ENCODE data around the gene GYPE.
"Not testable (repeated sequence)": the region's sequence is repeated elsewhere in the genome, so short reads cannot be mapped to it uniquely, and the experiment has no call there.

The GYPE gene

GRCh38 chr4:143862716-143863115 lies 42.6 kb downstream of the GYPE start:
- not testable (repeated sequence) for H3K9me3 ChIP-seq (ENCODE audit: insufficient read depth, low read length); H2AFZ ChIP-seq (ENCODE audit: low read depth, low read length, severe bottlenecking); H3K9me2 ChIP-seq (replicated peaks; ENCODE audit: insufficient read depth, low read length); H3K27me3 ChIP-seq (ENCODE audit: low read length); H3K79me2 ChIP-seq (ENCODE audit: insufficient read depth, low read length); H3K27ac ChIP-seq (ENCODE audit: low read depth, low read length); H3K4me3 ChIP-seq (ENCODE audit: insufficient read depth, low read length, poor library complexity, severe bottlenecking); H3F3A ChIP-seq (ENCODE audit: insufficient read depth); H3K4me2 ChIP-seq (ENCODE audit: low read depth, low read length, poor library complexity, severe bottlenecking); H4K20me1 ChIP-seq (ENCODE audit: low read depth, low read length); H3K36me3 ChIP-seq (ENCODE audit: low read length); H3K9ac ChIP-seq (ENCODE audit: low read length)

GRCh38 chr4:143858456-143858855 lies 46.9 kb downstream of the GYPE start:
- no peaks in the 10 kb centered on the region for H3K9me2 ChIP-seq (replicated peaks; ENCODE audit: insufficient read depth, low read length)

DNA sequence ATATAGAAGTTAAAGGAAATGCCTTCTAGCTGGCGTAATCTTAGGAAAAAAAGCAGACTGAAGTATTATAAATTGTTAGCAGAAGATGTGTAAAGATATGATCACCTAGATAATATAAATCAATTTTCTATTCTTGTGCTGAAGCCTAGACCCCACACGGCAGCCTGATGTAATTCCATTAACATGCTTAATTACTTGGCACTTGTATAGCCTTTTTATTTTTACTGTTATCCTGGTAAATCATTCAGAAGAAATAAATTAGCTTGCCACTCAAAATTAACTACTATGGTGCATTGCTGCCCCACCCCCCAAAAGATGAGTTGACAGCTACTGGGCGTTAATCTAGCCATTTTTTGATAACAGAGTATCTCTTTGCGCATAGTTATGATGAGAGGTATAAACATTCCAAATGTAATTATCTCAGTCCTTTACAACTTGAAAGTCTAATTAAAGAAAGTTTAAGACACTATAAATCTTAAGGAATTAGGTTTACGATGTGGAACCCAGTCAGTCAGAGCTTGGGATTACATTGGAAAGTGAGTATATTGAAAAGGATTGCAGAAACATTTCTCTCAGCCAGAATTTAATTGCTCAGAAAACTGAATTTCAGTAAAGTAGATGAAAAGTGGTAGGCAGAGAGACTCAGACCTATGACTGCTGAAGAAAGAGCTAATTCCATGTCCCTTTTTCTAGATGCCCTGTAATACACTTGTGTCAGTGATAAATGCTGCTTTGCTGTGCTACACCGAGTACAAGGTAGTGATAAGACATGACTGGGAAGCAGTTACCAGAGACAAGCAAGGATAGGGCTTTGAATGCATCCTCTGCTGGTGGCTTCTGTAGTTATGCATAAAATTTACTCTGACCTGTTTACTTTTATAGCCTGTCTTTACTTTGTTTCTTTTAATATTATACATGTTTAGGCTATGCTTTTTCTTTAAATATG lies 47.7 kb downstream of the GYPE start:
- not testable (repeated sequence) for H3F3A ChIP-seq (ENCODE audit: insufficient read depth)

More at GRCh38 chr4:143858456-143858855, 46.9 kb downstream of the GYPE start:
- TF ChIP-seq CTCF (IDR thresholded peaks at IDR 0.05; ENCODE audit: insufficient read depth, low read length, poor library complexity, severe bottlenecking) (no peak), EZH2phosphoT487 (conservative IDR thresholded peaks at IDR 0.05; ENCODE audit: low read length) (no peak)
- Histone ChIP-seq H3K9ac (ENCODE audit: low read length) (no peak overlapping the region), H3K36me3 (ENCODE audit: low read length) (no peaks in the 10 kb centered on the region), H4K20me1 (ENCODE audit: low read depth, low read length) (no peaks in the 10 kb centered on the region), H3K4me2 (ENCODE audit: low read depth, low read length, poor library complexity, severe bottlenecking) (no peak overlapping the region), H3K4me3 (ENCODE audit: insufficient read depth, low read length, poor library complexity, severe bottlenecking) (no peak overlapping the region), H3K27ac (ENCODE audit: low read depth, low read length) (no peak overlapping the region), H3K79me2 (ENCODE audit: insufficient read depth, low read length) (no peaks in the 10 kb centered on the region), H2AFZ (ENCODE audit: low read depth, low read length, severe bottlenecking) (no peak overlapping the region), H3F3A (ENCODE audit: insufficient read depth) (no peaks in the 10 kb centered on the region), H3K27me3 (ENCODE audit: low read length) (no peaks in the 10 kb centered on the region), H3K9me3 (ENCODE audit: insufficient read depth, low read length) (no peaks in the 10 kb centered on the region)

DNA sequence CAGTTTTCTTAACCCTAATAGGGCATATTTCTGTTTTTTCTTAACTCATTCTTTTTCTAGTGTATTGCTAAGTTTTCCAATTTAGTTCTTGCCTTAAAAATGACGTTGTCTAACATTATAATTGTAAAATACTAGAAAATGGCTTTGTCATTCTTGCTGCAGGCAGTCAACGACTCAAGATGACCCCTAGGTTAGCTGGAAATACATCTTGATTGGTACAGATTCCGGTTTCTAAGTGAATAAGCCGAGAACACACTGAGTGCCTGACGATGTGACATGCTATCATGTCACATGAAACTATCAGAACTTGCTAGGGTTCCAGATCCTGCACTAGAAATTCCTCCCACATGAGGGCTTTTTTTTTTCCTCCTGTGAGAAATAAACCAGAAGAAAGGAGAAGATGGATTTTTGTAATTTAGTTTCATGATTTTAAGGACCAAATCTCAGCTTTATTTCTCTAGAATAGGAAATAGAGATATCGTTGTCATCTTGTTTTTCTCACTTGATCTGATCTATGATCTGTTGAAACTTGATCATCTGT lies 49.3 kb downstream of the GYPE start:
- H3K27ac ChIP-seq (ENCODE audit: low read depth, low read length): not testable (repeated sequence)

More for the DNA sequence above, 47.7 kb downstream of the GYPE start:
- not testable (repeated sequence) for H3K9me2 ChIP-seq (replicated peaks; ENCODE audit: insufficient read depth, low read length); H3K9ac ChIP-seq (ENCODE audit: low read length); H3K79me2 ChIP-seq (ENCODE audit: insufficient read depth, low read length); H4K20me1 ChIP-seq (ENCODE audit: low read depth, low read length); H3K9me3 ChIP-seq (ENCODE audit: insufficient read depth, low read length); H3K36me3 ChIP-seq (ENCODE audit: low read length); H3K27me3 ChIP-seq (ENCODE audit: low read length); H3K27ac ChIP-seq (ENCODE audit: low read depth, low read length); H3K4me3 ChIP-seq (ENCODE audit: insufficient read depth, low read length, poor library complexity, severe bottlenecking); H3K4me2 ChIP-seq (ENCODE audit: low read depth, low read length, poor library complexity, severe bottlenecking); H2AFZ ChIP-seq (ENCODE audit: low read depth, low read length, severe bottlenecking)

DNA sequence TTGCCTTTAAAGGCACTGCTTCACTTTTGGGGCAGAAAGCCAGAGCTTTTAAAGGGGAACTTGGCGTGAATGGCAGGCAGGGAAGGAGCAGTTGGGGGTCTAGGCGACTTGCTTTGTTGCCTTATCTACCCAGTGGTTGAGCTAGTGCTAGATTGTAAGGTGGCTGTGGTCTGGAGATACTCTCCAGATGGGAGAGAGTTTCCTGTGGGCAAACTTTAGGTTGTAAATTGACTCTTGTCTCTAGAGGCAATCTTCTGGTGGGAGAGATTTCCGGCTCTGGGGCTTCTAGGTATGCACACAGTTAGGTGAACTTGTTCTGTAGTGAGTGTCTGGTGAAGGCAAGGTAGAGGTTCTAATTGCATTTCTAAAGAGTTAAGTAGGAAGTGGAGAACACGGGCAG lies 50.7 kb downstream of the GYPE start:
- not testable (repeated sequence) for H4K20me1 ChIP-seq (ENCODE audit: low read depth, low read length); H3K79me2 ChIP-seq (ENCODE audit: insufficient read depth, low read length); H3K4me2 ChIP-seq (ENCODE audit: low read depth, low read length, poor library complexity, severe bottlenecking); H3K4me3 ChIP-seq (ENCODE audit: insufficient read depth, low read length, poor library complexity, severe bottlenecking); H3K9me2 ChIP-seq (replicated peaks; ENCODE audit: insufficient read depth, low read length); H3K9ac ChIP-seq (ENCODE audit: low read length); H3K27me3 ChIP-seq (ENCODE audit: low read length); H2AFZ ChIP-seq (ENCODE audit: low read depth, low read length, severe bottlenecking); H3F3A ChIP-seq (ENCODE audit: insufficient read depth); H3K36me3 ChIP-seq (ENCODE audit: low read length); H3K27ac ChIP-seq (ENCODE audit: low read depth, low read length); H3K9me3 ChIP-seq (ENCODE audit: insufficient read depth, low read length)

More for the DNA sequence above, 49.3 kb downstream of the GYPE start:
- H3K9me3 ChIP-seq (ENCODE audit: insufficient read depth, low read length); H3K4me2 ChIP-seq (ENCODE audit: low read depth, low read length, poor library complexity, severe bottlenecking); H3K9me2 ChIP-seq (replicated peaks; ENCODE audit: insufficient read depth, low read length); H3K36me3 ChIP-seq (ENCODE audit: low read length); H3K27me3 ChIP-seq (ENCODE audit: low read length); H3K79me2 ChIP-seq (ENCODE audit: insufficient read depth, low read length); H4K20me1 ChIP-seq (ENCODE audit: low read depth, low read length); H3K4me3 ChIP-seq (ENCODE audit: insufficient read depth, low read length, poor library complexity, severe bottlenecking); H2AFZ ChIP-seq (ENCODE audit: low read depth, low read length, severe bottlenecking); H3K9ac ChIP-seq (ENCODE audit: low read length); H3F3A ChIP-seq (ENCODE audit: insufficient read depth): not testable (repeated sequence)

- H3K27me3 ChIP-seq (ENCODE audit: low read length); H3K9me2 ChIP-seq (replicated peaks; ENCODE audit: insufficient read depth, low read length); H3F3A ChIP-seq (ENCODE audit: insufficient read depth); H3K4me3 ChIP-seq (ENCODE audit: insufficient read depth, low read length, poor library complexity, severe bottlenecking); H3K79me2 ChIP-seq (ENCODE audit: insufficient read depth, low read length); H3K36me3 ChIP-seq (ENCODE audit: low read length); H4K20me1 ChIP-seq (ENCODE audit: low read depth, low read length); H3K9ac ChIP-seq (ENCODE audit: low read length); H2AFZ ChIP-seq (ENCODE audit: low read depth, low read length, severe bottlenecking); H3K27ac ChIP-seq (ENCODE audit: low read depth, low read length); H3K4me2 ChIP-seq (ENCODE audit: low read depth, low read length, poor library complexity, severe bottlenecking); H3K9me3 ChIP-seq (ENCODE audit: insufficient read depth, low read length): not testable (repeated sequence)
Observed at GRCh38 chr4:143849296-143849695, 56.1 kb downstream of the GYPE start.

DNA sequence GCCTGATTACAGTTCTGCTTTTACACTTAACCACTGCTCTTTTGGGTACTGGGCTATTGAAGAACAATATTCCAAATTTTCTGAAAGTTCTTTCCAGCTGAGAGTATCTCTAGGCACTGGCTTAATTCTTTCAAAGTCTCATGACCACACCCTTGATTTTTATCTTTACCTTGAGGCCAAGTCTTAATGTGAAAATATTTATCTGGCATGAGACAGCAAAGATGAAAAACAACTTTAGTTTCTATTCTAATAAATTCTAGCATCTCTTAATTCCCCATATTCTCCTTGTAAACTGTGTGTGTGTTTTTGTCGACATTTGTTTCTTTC lies 61.9 kb downstream of the GYPE start:
- not testable (repeated sequence) for H2AFZ ChIP-seq (ENCODE audit: low read depth, low read length, severe bottlenecking); H3K27me3 ChIP-seq (ENCODE audit: low read length); H3K4me3 ChIP-seq (ENCODE audit: insufficient read depth, low read length, poor library complexity, severe bottlenecking); H3K36me3 ChIP-seq (ENCODE audit: low read length); H3K9me3 ChIP-seq (ENCODE audit: insufficient read depth, low read length); H3K27ac ChIP-seq (ENCODE audit: low read depth, low read length); H3K9ac ChIP-seq (ENCODE audit: low read length); H3K9me2 ChIP-seq (replicated peaks; ENCODE audit: insufficient read depth, low read length); H3K79me2 ChIP-seq (ENCODE audit: insufficient read depth, low read length); H3K4me2 ChIP-seq (ENCODE audit: low read depth, low read length, poor library complexity, severe bottlenecking); H3F3A ChIP-seq (ENCODE audit: insufficient read depth); H4K20me1 ChIP-seq (ENCODE audit: low read depth, low read length)
